NOMO-1 treated with DMSO at 0.1 percent for 48 hours (cell line): Measurements from ENCODE around the gene AVPI1.
A peak's percentile ranks its signal among the peaks of the same experiment; 100 is the strongest.
"Not testable (repeated sequence)": the region's sequence is repeated elsewhere in the genome, so short reads cannot be mapped to it uniquely, and the experiment has no call there.

ENCODE experiments used
- DNase-seq: peaks from one replicate; lab custom pipeline; 2025; ENCODE audit not compliant: unreplicated experiment; lab: John Stamatoyannopoulos, UW

Gene AVPI1

GRCh38 chr10:97683556-97684367 lies 3.3 kb downstream of the AVPI1 start:
- peak; percentile 22 for DNase-seq

- no peak for DNase-seq
Observed at GRCh38 chr10:97682042-97682441, 5.0 kb downstream of the AVPI1 start.

GRCh38 chr10:97679594-97679993 lies 7.4 kb downstream of the AVPI1 start:
- no peak for DNase-seq

GRCh38 chr10:97676770-97677581 lies 10.1 kb downstream of the AVPI1 start:
- peak; percentile 27 for DNase-seq

GRCh38 chr10:97675222-97675621 lies 11.8 kb downstream of the AVPI1 start:
- no peak for DNase-seq

- DNase-seq = no peak
Observed at GRCh38 chr10:97673736-97674525, 13.1 kb downstream of the AVPI1 start.

GRCh38 chr10:97669571-97669970 lies 17.5 kb downstream of the AVPI1 start:
- no peak for DNase-seq

- DNase-seq = no peak
Observed at GRCh38 chr10:97667463-97667862, 19.6 kb downstream of the AVPI1 start.

GRCh38 chr10:97666992-97667391 lies 20.0 kb downstream of the AVPI1 start:
- DNase-seq = no peak

GRCh38 chr10:97664282-97664850 lies 22.7 kb downstream of the AVPI1 start:
- DNase-seq = no peak

GRCh38 chr10:97659589-97659988 lies 27.5 kb downstream of the AVPI1 start:
- DNase-seq = no peak

GRCh38 chr10:97656777-97657176 lies 30.3 kb downstream of the AVPI1 start:
- peak; percentile 35 for DNase-seq

- no peak for DNase-seq
Observed at GRCh38 chr10:97651773-97652172, 35.3 kb downstream of the AVPI1 start.

- DNase-seq = no peak
Observed at GRCh38 chr10:97650726-97651125, 36.3 kb downstream of the AVPI1 start.

GRCh38 chr10:97649405-97649750 lies 37.7 kb downstream of the AVPI1 start:
- DNase-seq = not testable (repeated sequence)

- DNase-seq = peak; percentile 41
Observed at GRCh38 chr10:97648562-97649404, 38.3 kb downstream of the AVPI1 start.

- DNase-seq = peak; percentile 10
Observed at GRCh38 chr10:97647556-97647955, 39.5 kb downstream of the AVPI1 start.

- DNase-seq = no peak
Observed at GRCh38 chr10:97644936-97645335, 42.1 kb downstream of the AVPI1 start.

GRCh38 chr10:97643441-97643985 lies 43.5 kb downstream of the AVPI1 start:
- DNase-seq = no peak
